Suprapubic skin (tissue), 3 donors: ENCODE results near the gene LRIT1.

Experiments used
- CTCF ChIP-seq, 2 donors: fragments of 200-600 bp in 1 of 2; fragments of 450-650 bp in 1 of 2; sonication (generic) in 1 of 2; IDR thresholded peaks; one replicate each; pipeline ENCODE4 v1.5.1; 2016 to 2019; ENCODE audit warnings: antibody characterized with exemption in 2 of 2, mild to moderate bottlenecking in 1 of 2, moderate library complexity in 1 of 2
- EP300 ChIP-seq: sonication (generic); formaldehyde crosslinking; IDR thresholded peaks from one replicate; pipeline ENCODE4 v1.6.1; 2017; ENCODE audit warnings: antibody characterized with exemption
- POLR2A ChIP-seq, 2 donors: fragments of 450-650 bp; IDR thresholded peaks; one replicate each; pipeline ENCODE4 v1.6.1; 2017; ENCODE audit warnings: antibody characterized with exemption in 2 of 2, mild to moderate bottlenecking in 2 of 2, moderate library complexity in 2 of 2

DNA sequence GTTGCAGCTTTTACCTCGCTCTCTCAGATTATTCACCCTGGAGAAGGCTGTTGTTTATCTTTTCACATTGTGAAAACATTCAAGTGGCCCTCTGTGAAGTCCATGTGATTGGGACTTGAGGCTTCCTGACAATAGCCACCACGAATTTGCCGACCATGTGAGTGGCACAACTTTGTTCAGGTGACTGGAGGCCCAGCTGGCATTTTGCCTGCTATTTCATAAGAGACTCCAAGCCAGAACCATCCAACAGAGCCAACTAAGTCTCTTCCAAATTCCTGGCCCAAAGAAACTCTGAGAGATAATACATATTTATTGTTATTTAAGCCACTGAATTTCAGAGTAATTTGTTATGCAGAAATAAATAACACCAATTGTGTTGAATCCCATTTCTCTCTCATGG is 48.9 kb upstream of the LRIT1 start:
- no peak for TF ChIP-seq CTCF (IDR thresholded peaks at IDR 0.05)
- TF ChIP-seq POLR2A (IDR thresholded peaks at IDR 0.05), result no peak
- no peak for TF ChIP-seq EP300
